Vagina (tissue), 2 donors: ENCODE results near the gene WDR3. TPM values are rescaled to one million over a fixed set of nuclear protein-coding genes. Genes with fewer than 3 reads are reported as not detected.

Experiments used
- DNase-seq, 2 donors: peaks; one replicate each; pipeline ENCODE4 v3.0.0-alpha.2; 2017; ENCODE audit errors: extremely low spot score in 2 of 2
- H3K27ac ChIP-seq: fragments of 200-600 bp; sonication (generic); one replicate; pipeline ENCODE4 v1.5.1; 2019
- H3K27me3 ChIP-seq: fragments of 200-600 bp; sonication (generic); one replicate; pipeline ENCODE4 v1.5.1; 2019
- H3K36me3 ChIP-seq, 2 donors: fragments of 200-600 bp; sonication (generic); one replicate each; pipeline ENCODE4 v1.5.1; 2017 to 2019
- H3K4me1 ChIP-seq: fragments of 200-600 bp; sonication (generic); one replicate; pipeline ENCODE4 v1.5.1; 2019
- H3K4me3 ChIP-seq, 2 donors: fragments of 200-600 bp; sonication (generic); 1 replicate in 1 of 2; 2 replicates in 1 of 2; pipeline ENCODE4 v1.5.1; 2016 to 2019
- H3K9me3 ChIP-seq: fragments of 200-600 bp; sonication (generic); one replicate; pipeline ENCODE4 v1.5.1; 2019
- POLR2A ChIP-seq, 2 donors: fragments of 450-650 bp; IDR thresholded peaks; one replicate each; pipeline ENCODE4 v1.6.1; 2017; ENCODE audit warnings: antibody characterized with exemption in 2 of 2, mild to moderate bottlenecking in 2 of 2, moderate library complexity in 2 of 2
- POLR2AphosphoS5 ChIP-seq, 2 donors: sonication (generic); formaldehyde crosslinking; IDR thresholded peaks; one replicate each; pipeline ENCODE4 v1.9.0; 2017; ENCODE audit warnings: antibody characterized with exemption in 2 of 2, mild to moderate bottlenecking in 2 of 2, low read depth in 1 of 2; ENCODE audit not compliant: insufficient read depth in 1 of 2
- intact Hi-C: fragments of 100-400 bp; cut with DNase I; formaldehyde crosslinking; loops from one replicate; pipeline ENCODE4 v1.15.1; 2023
- total RNA-seq: library from RNA; depleted of rRNA; stranded (reverse); fragments of >200 nt; gene quantifications from one replicate; pipeline ENCODE4 v1.2.3, GENCODE V29; 2016
- TF ChIP-seq, protein P1 (sequence below), 3 experiments: fragments of 450-650 bp in 2 of 3; fragments of 200-600 bp in 1 of 3; sonication (generic) in 1 of 3; IDR thresholded peaks; one replicate each; pipeline ENCODE4 v1.5.1; 2017 to 2019; ENCODE audit warnings: antibody characterized with exemption in 3 of 3, mild to moderate bottlenecking in 2 of 3, moderate library complexity in 2 of 3

WDR3 gene
- total RNA-seq, 1 donor from 2014 or later: 9.3 TPM

DNA sequence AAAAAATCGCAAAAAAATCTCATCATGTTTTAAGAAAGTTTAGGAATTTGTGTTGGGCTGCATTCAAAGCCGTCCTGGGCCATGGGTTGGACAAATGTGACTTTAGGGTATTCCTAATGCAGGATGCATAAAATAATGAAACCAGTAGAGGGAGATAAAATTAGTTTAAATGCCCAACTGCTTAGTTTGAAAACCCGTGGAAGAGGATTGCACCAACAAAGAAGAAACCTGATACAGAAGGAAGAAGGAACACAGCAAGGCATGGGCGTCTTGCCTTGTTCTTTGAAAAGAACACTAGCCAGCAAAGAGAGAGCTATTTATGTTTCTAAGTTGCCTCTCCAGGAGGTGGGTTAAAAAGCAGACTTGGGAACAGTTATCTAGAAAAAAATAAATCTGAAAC, 37.9 kb downstream of the WDR3 start:
- no peaks in the 10 kb centered on the region for H3K4me1 ChIP-seq
- intact Hi-C loops: no loop called here
- no peak overlapping the region for H3K4me3 ChIP-seq
- H3K9me3 ChIP-seq: no peaks in the 10 kb centered on the region
- DNase-seq: no peak
- no peaks in the 10 kb centered on the region for H3K27me3 ChIP-seq
- no peaks in the 10 kb centered on the region for H3K36me3 ChIP-seq
- TF ChIP-seq, protein P1, sequence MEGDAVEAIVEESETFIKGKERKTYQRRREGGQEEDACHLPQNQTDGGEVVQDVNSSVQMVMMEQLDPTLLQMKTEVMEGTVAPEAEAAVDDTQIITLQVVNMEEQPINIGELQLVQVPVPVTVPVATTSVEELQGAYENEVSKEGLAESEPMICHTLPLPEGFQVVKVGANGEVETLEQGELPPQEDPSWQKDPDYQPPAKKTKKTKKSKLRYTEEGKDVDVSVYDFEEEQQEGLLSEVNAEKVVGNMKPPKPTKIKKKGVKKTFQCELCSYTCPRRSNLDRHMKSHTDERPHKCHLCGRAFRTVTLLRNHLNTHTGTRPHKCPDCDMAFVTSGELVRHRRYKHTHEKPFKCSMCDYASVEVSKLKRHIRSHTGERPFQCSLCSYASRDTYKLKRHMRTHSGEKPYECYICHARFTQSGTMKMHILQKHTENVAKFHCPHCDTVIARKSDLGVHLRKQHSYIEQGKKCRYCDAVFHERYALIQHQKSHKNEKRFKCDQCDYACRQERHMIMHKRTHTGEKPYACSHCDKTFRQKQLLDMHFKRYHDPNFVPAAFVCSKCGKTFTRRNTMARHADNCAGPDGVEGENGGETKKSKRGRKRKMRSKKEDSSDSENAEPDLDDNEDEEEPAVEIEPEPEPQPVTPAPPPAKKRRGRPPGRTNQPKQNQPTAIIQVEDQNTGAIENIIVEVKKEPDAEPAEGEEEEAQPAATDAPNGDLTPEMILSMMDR (IDR thresholded peaks at IDR 0.05): no peak
- no peak for TF ChIP-seq POLR2A (IDR thresholded peaks at IDR 0.05)
- no peak overlapping the region for H3K27ac ChIP-seq

DNA sequence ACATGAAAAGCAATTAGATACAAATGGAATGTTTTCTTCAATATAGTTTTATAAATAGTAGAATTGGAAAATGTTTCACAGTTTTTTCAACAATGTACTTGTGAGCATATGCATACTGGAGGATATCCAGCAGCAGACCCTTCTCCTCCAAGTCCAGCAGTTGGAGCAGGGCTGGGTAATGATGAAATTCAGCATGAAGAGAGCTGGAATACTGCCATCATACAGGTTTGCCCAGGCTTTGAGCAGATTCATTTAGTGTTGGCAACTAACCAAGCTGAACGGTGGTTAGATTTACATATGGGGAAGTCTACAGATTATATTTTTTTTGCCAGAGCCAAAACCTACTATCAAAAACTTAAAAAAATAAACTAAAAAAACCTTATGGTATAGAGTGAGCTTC, 38.3 kb downstream of the WDR3 start:
- no peak overlapping the region for H3K4me3 ChIP-seq
- no peak for DNase-seq
- no peaks in the 10 kb centered on the region for H3K9me3 ChIP-seq
- H3K36me3 ChIP-seq: no peaks in the 10 kb centered on the region
- H3K27ac ChIP-seq: no peak overlapping the region
- H3K27me3 ChIP-seq: no peaks in the 10 kb centered on the region
- intact Hi-C loops: no loop called here
- H3K4me1 ChIP-seq: no peaks in the 10 kb centered on the region
- TF ChIP-seq, protein P1 (IDR thresholded peaks at IDR 0.05): no peak
- TF ChIP-seq POLR2A (IDR thresholded peaks at IDR 0.05) (no peak), POLR2AphosphoS5 (IDR thresholded peaks at IDR 0.05; ENCODE audit: insufficient read depth in 1 of 2, low read depth in 1 of 2) (no peak)

DNA sequence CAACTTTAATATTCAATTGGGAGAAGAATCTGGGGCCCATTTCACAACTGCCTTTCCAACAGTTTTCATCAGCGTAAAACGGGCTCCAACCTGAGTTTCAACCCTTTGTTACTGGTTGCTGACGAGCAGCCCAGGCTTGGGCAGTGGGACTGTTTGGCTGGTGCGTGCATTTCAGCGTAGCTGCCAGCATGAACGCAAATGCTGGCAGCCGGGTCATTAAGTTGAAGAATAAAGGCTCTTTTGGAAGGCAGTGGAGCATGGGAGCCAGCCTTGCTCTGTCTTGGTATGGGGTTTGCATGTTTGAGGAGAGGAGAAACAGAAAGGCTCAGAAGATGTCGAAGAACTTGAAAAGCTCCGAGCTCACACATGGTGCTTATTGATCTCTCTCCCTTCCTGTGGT, 40.7 kb downstream of the WDR3 start:
- DNase-seq: no peak
- H3K36me3 ChIP-seq: no peaks in the 10 kb centered on the region
- no peaks in the 10 kb centered on the region for H3K27me3 ChIP-seq
- intact Hi-C loops: no loop called here
- no peak overlapping the region for H3K4me3 ChIP-seq
- H3K4me1 ChIP-seq: no peaks in the 10 kb centered on the region
- H3K27ac ChIP-seq: no peak overlapping the region
- H3K9me3 ChIP-seq: no peaks in the 10 kb centered on the region
- TF ChIP-seq, protein P1 (IDR thresholded peaks at IDR 0.05): no peak
- no peak for TF ChIP-seq POLR2A (IDR thresholded peaks at IDR 0.05)
- no peak for TF ChIP-seq POLR2AphosphoS5 (IDR thresholded peaks at IDR 0.05; ENCODE audit: insufficient read depth in 1 of 2, low read depth in 1 of 2)

DNA sequence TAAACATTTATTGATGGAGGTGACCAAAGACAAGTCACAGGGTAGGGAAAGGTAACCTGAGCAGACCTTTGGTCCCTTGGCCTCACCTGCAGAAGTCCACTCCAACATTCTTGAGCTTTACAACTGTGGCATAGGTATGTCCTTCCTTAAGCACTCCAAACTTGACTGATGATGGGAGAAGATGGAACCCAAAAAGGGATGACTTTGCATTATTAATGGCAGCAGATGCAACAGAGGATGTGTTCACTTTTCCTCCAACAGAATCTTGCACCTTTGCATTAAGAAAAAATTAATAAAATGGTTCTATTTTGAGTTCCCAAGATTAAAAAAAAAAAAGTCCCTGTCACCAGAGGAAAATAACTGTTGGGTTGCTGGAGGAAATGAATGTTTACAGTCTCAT, 42.2 kb downstream of the WDR3 start:
- H3K27ac ChIP-seq: no peak overlapping the region
- no peak for DNase-seq
- TF ChIP-seq, protein P1 (IDR thresholded peaks at IDR 0.05): no peak
- TF ChIP-seq POLR2AphosphoS5 (IDR thresholded peaks at IDR 0.05; ENCODE audit: insufficient read depth in 1 of 2, low read depth in 1 of 2) (no peak), POLR2A (IDR thresholded peaks at IDR 0.05) (no peak)
- intact Hi-C loops: no loop called here
- no peak overlapping the region for H3K4me3 ChIP-seq
- H3K36me3 ChIP-seq: no peaks in the 10 kb centered on the region
- H3K27me3 ChIP-seq: no peaks in the 10 kb centered on the region
- H3K9me3 ChIP-seq: no peaks in the 10 kb centered on the region
- H3K4me1 ChIP-seq: no peaks in the 10 kb centered on the region

DNA sequence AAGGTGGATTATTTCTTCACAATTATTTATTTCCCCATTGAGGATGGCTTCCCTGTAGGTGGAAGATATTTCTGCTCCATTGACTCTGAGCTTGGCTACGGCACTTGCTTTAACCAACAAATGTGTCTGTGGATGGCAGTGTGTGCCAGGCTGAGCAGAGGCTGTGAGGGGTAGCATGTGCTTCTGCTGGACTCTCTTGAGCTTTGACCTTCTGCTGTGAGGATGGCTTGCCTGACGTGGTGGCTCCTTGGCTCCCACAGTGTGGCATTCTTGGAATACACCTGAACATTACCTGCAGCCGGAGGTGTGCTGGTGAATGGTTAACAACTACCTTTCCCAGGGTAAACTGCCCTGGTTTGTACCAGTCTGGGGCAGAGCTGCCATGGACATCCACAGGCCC, 46.8 kb downstream of the WDR3 start:
- TF ChIP-seq POLR2AphosphoS5 (IDR thresholded peaks at IDR 0.05; ENCODE audit: insufficient read depth in 1 of 2, low read depth in 1 of 2): no peak
- TF ChIP-seq, protein P1 (IDR thresholded peaks at IDR 0.05): no peak
- TF ChIP-seq POLR2A (IDR thresholded peaks at IDR 0.05): no peak
- Histone ChIP-seq H3K27me3 (no peaks in the 10 kb centered on the region), H3K4me1 (no peaks in the 10 kb centered on the region), H3K9me3 (no peaks in the 10 kb centered on the region), H3K27ac (no peak overlapping the region), H3K36me3 (no peaks in the 10 kb centered on the region), H3K4me3 (no peak overlapping the region)
- intact Hi-C loops: no loop called here
- DNase-seq: no peak
